Progenitor cell of endocrine pancreas (in vitro differentiated cells): ENCODE measurements around the gene FANCE. TPM values are rescaled to one million over a fixed set of nuclear protein-coding genes. Genes with fewer than 3 reads are reported as not detected.
A peak's percentile ranks its signal among the peaks of the same experiment; 100 is the strongest.

Experiments used
- DNase-seq: peaks from one replicate; pipeline ENCODE4 v3.0.0; 2021; ENCODE audit warnings: low spot score; ENCODE audit not compliant: unreplicated experiment
- H3K27ac Mint-ChIP-seq: 2 replicates; pipeline ENCODE4 v1.8.0; 2021; ENCODE audit warnings: mild to moderate bottlenecking, moderate library complexity, mixed read lengths
- H3K27me3 Mint-ChIP-seq: 2 replicates; pipeline ENCODE4 v1.8.0; 2021; ENCODE audit warnings: mixed read lengths
- H3K36me3 Mint-ChIP-seq: 2 replicates; pipeline ENCODE4 v1.8.0; 2022; ENCODE audit warnings: mixed read lengths; ENCODE audit not compliant: insufficient read depth
- H3K4me1 Mint-ChIP-seq: 2 replicates; pipeline ENCODE4 v1.8.0; 2021; ENCODE audit warnings: low read depth, mixed read lengths
- H3K4me3 Mint-ChIP-seq: 2 replicates; pipeline ENCODE4 v1.8.0; 2021; ENCODE audit warnings: low read depth, mild to moderate bottlenecking, moderate library complexity, mixed read lengths
- H3K9me3 Mint-ChIP-seq: 2 replicates; pipeline ENCODE4 v1.8.0; 2021; ENCODE audit warnings: low read depth, mixed read lengths
- total RNA-seq: library from RNA; stranded (reverse); gene quantifications from 2 replicates; pipeline ENCODE4 v1.2.1, GENCODE V29; 2021
- TF ChIP-seq, protein P1 (sequence below): fragments of 200-600 bp; sonication (generic); IDR thresholded peaks from one replicate; pipeline ENCODE4 v1.5.0; 2021; ENCODE audit warnings: antibody characterized with exemption, mild to moderate bottlenecking; ENCODE audit not compliant: unreplicated experiment

Gene FANCE
- total RNA-seq, 1 donor from 2014 or later, result 10.6 TPM

DNA sequence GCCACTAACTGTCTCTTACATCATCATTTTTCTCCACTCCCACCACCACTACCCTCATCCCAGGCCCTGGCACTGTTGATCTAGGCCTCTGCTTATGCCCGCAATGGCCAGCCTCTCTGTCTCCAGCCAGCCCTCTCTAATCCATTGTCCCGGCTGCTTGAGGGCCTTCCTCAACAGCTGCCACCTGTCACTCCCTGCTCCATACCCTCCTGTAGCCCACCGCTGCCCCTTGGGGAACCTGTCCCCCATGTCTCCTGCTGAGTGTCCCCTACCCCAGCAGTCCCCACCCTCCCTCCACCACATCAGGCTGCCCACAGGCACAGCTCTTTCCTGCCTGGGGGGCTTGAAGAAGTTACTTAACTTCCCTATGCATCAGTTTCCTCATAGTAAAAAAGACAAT lies 31.4 kb downstream of the FANCE start:
- Mint-ChIP-seq H3K36me3 (peaks cover 10% of the 10 kb centered on the region), H3K27ac (peak overlapping the region; percentile 74)
- TF ChIP-seq, protein P1, sequence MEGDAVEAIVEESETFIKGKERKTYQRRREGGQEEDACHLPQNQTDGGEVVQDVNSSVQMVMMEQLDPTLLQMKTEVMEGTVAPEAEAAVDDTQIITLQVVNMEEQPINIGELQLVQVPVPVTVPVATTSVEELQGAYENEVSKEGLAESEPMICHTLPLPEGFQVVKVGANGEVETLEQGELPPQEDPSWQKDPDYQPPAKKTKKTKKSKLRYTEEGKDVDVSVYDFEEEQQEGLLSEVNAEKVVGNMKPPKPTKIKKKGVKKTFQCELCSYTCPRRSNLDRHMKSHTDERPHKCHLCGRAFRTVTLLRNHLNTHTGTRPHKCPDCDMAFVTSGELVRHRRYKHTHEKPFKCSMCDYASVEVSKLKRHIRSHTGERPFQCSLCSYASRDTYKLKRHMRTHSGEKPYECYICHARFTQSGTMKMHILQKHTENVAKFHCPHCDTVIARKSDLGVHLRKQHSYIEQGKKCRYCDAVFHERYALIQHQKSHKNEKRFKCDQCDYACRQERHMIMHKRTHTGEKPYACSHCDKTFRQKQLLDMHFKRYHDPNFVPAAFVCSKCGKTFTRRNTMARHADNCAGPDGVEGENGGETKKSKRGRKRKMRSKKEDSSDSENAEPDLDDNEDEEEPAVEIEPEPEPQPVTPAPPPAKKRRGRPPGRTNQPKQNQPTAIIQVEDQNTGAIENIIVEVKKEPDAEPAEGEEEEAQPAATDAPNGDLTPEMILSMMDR, result no peak

GRCh38 chr6:35483893-35484645 lies 31.9 kb downstream of the FANCE start:
- H3K4me1 Mint-ChIP-seq, result peaks cover 24% of the 10 kb centered on the region
- H3K36me3 Mint-ChIP-seq, result peaks cover 8% of the 10 kb centered on the region
- H3K27me3 Mint-ChIP-seq, result no peaks in the 10 kb centered on the region
- no peak overlapping the region for H3K4me3 Mint-ChIP-seq
- TF ChIP-seq, protein P1, result no peak
- DNase-seq, result no peak
- no peaks in the 10 kb centered on the region for H3K9me3 Mint-ChIP-seq
- peak overlapping the region; percentile 64 for H3K27ac Mint-ChIP-seq

More for the DNA sequence above, 31.4 kb downstream of the FANCE start:
- H3K4me1 Mint-ChIP-seq, result peaks cover 24% of the 10 kb centered on the region
- DNase-seq, result no peak
- no peak overlapping the region for H3K4me3 Mint-ChIP-seq
- no peaks in the 10 kb centered on the region for H3K27me3 Mint-ChIP-seq
- no peaks in the 10 kb centered on the region for H3K9me3 Mint-ChIP-seq

DNA sequence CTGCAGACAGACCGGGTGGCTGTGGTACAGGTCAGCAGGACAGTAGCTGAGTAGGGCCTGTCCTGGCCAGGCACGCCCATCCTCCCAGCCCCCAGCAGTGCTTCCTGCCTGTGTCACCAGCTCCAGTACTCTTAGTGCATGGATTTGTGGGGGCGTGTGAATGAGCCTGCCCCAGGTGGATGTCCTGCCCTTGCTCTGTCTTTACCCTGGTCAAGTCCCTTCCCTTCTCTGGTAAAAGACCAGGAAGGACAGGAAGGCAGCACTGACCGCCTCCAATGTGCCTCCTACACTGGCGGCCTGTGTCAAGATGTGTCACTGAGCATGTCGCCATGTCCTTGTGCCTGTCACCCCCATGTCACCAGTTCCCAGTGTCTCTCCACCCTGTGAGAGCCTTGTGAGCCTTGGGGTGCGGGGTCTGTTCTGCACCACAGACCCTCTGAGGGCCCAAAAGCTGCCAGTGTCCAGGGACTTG lies 32.8 kb downstream of the FANCE start:
- H3K27ac Mint-ChIP-seq, result peak overlapping the region; percentile 89
- H3K4me1 Mint-ChIP-seq, result peaks cover 24% of the 10 kb centered on the region
- H3K4me3 Mint-ChIP-seq, result no peak overlapping the region
- H3K27me3 Mint-ChIP-seq, result no peaks in the 10 kb centered on the region
- H3K9me3 Mint-ChIP-seq, result no peaks in the 10 kb centered on the region
- no peak for DNase-seq
- peaks cover 8% of the 10 kb centered on the region for H3K36me3 Mint-ChIP-seq
- TF ChIP-seq, protein P1, result no peak

GRCh38 chr6:35485402-35485877 lies 33.3 kb downstream of the FANCE start:
- Mint-ChIP-seq H3K4me3 (no peak overlapping the region), H3K4me1 (peaks cover 27% of the 10 kb centered on the region), H3K9me3 (no peaks in the 10 kb centered on the region), H3K27me3 (no peaks in the 10 kb centered on the region), H3K27ac (peak overlapping the region; percentile 89), H3K36me3 (peaks cover 8% of the 10 kb centered on the region)
- TF ChIP-seq, protein P1, result no peak
- DNase-seq, result no peak

DNA sequence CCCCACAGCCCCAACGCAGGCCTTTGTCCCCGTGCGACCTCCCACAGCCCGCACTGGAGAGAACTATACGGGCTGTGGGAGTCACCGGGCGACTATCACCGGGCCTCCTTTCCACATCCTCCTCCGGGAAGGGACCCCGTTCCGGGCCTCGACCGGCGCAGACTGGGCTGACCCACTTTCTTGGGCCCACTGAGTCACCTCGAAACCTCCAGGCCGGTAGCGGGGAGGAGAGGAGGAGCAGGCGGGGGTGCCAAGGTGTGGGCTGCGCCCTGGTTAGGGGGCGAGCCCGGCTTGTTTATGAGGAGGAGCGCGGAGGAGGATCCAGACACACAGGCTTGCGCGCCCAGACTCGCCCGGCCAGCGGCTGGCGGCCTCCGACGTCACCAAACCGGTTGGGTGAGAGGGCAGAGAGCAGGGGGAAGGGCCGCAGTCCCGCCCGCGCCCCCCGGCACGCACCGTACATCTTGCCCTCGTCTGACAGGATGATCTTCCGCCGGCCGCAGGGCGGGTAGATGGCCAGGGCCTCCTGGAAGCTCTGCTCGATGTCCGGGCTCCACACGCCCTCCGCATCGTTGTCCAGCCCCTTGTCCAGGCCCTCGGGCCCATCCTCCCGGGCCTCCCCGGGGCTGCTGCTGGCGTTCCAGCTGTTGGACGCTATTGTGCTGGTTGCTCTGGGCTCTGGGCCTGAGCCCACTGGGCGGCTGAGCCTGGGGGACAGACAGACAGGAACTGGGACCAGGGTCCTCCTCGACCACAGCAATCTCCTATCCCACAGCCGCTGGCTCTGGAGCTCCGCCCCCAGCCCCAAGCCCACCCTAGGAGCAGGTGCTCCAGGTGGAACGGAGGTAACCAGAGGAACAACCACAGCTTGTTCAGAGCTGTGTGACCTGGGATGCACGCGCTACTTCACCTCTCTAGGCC lies 34.1 kb downstream of the FANCE start:
- TF ChIP-seq, protein P1, result no peak
- Mint-ChIP-seq H3K4me3 (peak overlapping the region; percentile 44), H3K9me3 (no peaks in the 10 kb centered on the region), H3K27ac (peak overlapping the region; percentile 89), H3K4me1 (peaks cover 31% of the 10 kb centered on the region), H3K36me3 (peaks cover 5% of the 10 kb centered on the region), H3K27me3 (no peaks in the 10 kb centered on the region)
- DNase-seq, result peak; percentile 69
